MM.1S (cell line): ENCODE measurements around the gene LRCH2.
"Not testable (repeated sequence)": the region's sequence is repeated elsewhere in the genome, so short reads cannot be mapped to it uniquely, and the experiment has no call there.

Experiments
- CTCF ChIP-seq: fragments of 300-600 bp; sonication (generic); IDR thresholded peaks from 2 replicates; pipeline ENCODE4 v1.5.1; 2016; ENCODE audit warnings: antibody characterized with exemption, low read length, mixed read lengths
- EZH2phosphoT487 ChIP-seq: fragments of 300-600 bp; sonication (generic); IDR thresholded peaks from 2 replicates; pipeline ENCODE4 v1.6.1; 2018; ENCODE audit warnings: antibody characterized with exemption, low read length

GRCh38 chrX:115209547-115209946 lies 24.3 kb downstream of the LRCH2 start:
- TF ChIP-seq CTCF, EZH2phosphoT487: not testable (repeated sequence)
